Natural killer cell (primary cell): ENCODE data around the gene SGIP1. TPM values are rescaled to one million over a fixed set of nuclear protein-coding genes. Genes with fewer than 3 reads are reported as not detected.

Experiments
- ATAC-seq, 3 donors: fragments of 150-1000 bp in 2 of 3; fragments of 200-7000 bp in 1 of 3; cut with Tn5 transposase; 1 replicate in 1 of 3; 2 replicates in 2 of 3; pipeline ENCODE4 v1.10.0; 2021; ENCODE audit warnings: mild to moderate bottlenecking in 2 of 3, moderate library complexity in 2 of 3
- DNase-seq, 2 donors: peaks; one replicate each; pipeline versions ENCODE4 v3.0.0 to v3.0.0-alpha.2; 2013 to 2021; ENCODE audit warnings: mixed read lengths in 1 of 2
- H3K27ac ChIP-seq: one replicate; pipeline ENCODE4 v1.5.1; 2013; ENCODE audit warnings: mild to moderate bottlenecking, low read length
- H3K27me3 ChIP-seq: one replicate; pipeline ENCODE4 v1.6.1; 2013; ENCODE audit warnings: low read length; ENCODE audit not compliant: control insufficient read depth, insufficient read depth
- H3K36me3 ChIP-seq: one replicate; pipeline ENCODE4 v1.6.1; 2013; ENCODE audit warnings: low read length; ENCODE audit not compliant: control insufficient read depth, insufficient read depth
- H3K4me1 ChIP-seq: one replicate; pipeline ENCODE4 v1.6.1; 2013; ENCODE audit warnings: low read length; ENCODE audit not compliant: control insufficient read depth, insufficient read depth
- H3K4me3 ChIP-seq: one replicate; pipeline ENCODE4 v1.5.1; 2013; ENCODE audit warnings: low read length
- H3K9me3 ChIP-seq: one replicate; pipeline ENCODE4 v1.6.1; 2013; ENCODE audit warnings: low read length; ENCODE audit not compliant: control insufficient read depth, insufficient read depth
- H3K27ac Mint-ChIP-seq, 2 donors: one replicate each; pipeline ENCODE4 v1.8.0; 2022; ENCODE audit warnings: mild to moderate bottlenecking in 2 of 2, mixed read lengths in 2 of 2, moderate library complexity in 1 of 2
- H3K27me3 Mint-ChIP-seq, 2 donors: one replicate each; pipeline ENCODE4 v1.8.0; 2022; ENCODE audit warnings: low read depth in 2 of 2, mixed read lengths in 2 of 2
- H3K36me3 Mint-ChIP-seq: one replicate; pipeline ENCODE4 v1.8.0; 2022; ENCODE audit warnings: mixed read lengths
- H3K4me1 Mint-ChIP-seq, 2 donors: one replicate each; pipeline ENCODE4 v1.8.0; 2022; ENCODE audit warnings: mixed read lengths in 2 of 2
- H3K4me3 Mint-ChIP-seq: one replicate; pipeline ENCODE4 v1.8.0; 2022; ENCODE audit warnings: mild to moderate bottlenecking, moderate library complexity, mixed read lengths
- H3K9me3 Mint-ChIP-seq, 2 donors: one replicate each; pipeline ENCODE4 v1.8.0; 2022; ENCODE audit warnings: mixed read lengths in 2 of 2
- CTCF ChIP-seq: fragments of 200-600 bp; IDR thresholded peaks from one replicate; pipeline ENCODE4 v1.8.0; 2022; ENCODE audit warnings: antibody characterized with exemption
- WGBS: methylation state at CpG from one replicate; pipeline ENCODE4 v1.1.7; 2013; ENCODE audit warnings: missing lambda C conversion rate; ENCODE audit not compliant: insufficient coverage; 5-methylcytosine and 5-hydroxymethylcytosine counted together
- intact Hi-C: fragments of 100-400 bp; cut with micrococcal nuclease; formaldehyde crosslinking; loops from one replicate; pipeline ENCODE4 v1.14.2; 2022
- total RNA-seq, 4 donors: library from RNA; stranded (reverse); fragments of 120-200 nt in 1 of 4; gene quantifications; one replicate each; pipeline versions ENCODE4 v1.2.3 to v1.2.4, GENCODE V29; 2013 to 2022

The SGIP1 gene
- total RNA-seq, 3 donors from 2014 or later (not counting 1 experiment from before 2014, with no cell fraction given): 0.05 TPM; not detected in 2

DNA sequence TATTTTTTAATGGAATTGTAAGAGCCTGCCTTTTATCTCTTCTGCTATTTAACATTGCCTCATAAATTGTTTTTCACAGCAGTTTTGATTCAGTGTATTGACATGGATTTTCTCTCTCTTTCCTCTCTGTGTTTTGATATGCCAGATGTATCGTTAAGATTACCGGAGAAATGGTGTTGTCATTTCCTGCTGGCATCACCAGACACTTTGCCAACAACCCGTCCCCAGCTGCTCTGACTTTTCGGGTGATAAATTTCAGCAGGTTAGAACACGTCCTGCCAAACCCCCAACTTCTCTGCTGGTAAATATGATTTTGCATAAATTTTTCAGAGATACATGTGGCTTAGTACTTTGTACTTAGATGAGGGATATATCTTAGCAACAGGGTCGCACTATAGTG lies 195.2 kb downstream of the SGIP1 start:
- no peak overlapping the region for H3K4me3 Mint-ChIP-seq
- H3K27me3 Mint-ChIP-seq: peaks cover 9 to 22% of the 10 kb centered on the region in 2 donors
- no peak overlapping the region for H3K27ac Mint-ChIP-seq
- peaks cover 5 to 9% of the 10 kb centered on the region in 2 donors for H3K4me1 Mint-ChIP-seq
- H3K9me3 ChIP-seq: no peaks in the 10 kb centered on the region
- H3K4me3 ChIP-seq: no peak overlapping the region
- no peak overlapping the region for H3K27ac ChIP-seq
- no peaks in the 10 kb centered on the region for H3K4me1 ChIP-seq
- H3K36me3 Mint-ChIP-seq: no peaks in the 10 kb centered on the region
- intact Hi-C loops: loop anchor here (5.0 kb wide), 1 partner anchor 772 kb away; no protein-coding TSS in a partner anchor
- 7% methylated on average over 5 of the region's 6 CpGs for WGBS
- H3K27me3 ChIP-seq: peaks cover 5% of the 10 kb centered on the region
- TF ChIP-seq CTCF: no peak
- H3K9me3 Mint-ChIP-seq: no peaks in the 10 kb centered on the region
- DNase-seq (peak in 1 of 2 donors; percentile 52), ATAC-seq (peak; percentile 15 to 48 (median 46))
- H3K36me3 ChIP-seq: no peaks in the 10 kb centered on the region

GRCh38 chr1:66729523-66729922 lies 195.6 kb downstream of the SGIP1 start:
- H3K4me3 ChIP-seq: no peak overlapping the region
- Mint-ChIP-seq H3K27me3 (peaks cover 9 to 21% of the 10 kb centered on the region in 2 donors), H3K36me3 (no peaks in the 10 kb centered on the region), H3K4me1 (peaks cover 5 to 9% of the 10 kb centered on the region in 2 donors), H3K27ac (no peak overlapping the region), H3K9me3 (no peaks in the 10 kb centered on the region), H3K4me3 (no peak overlapping the region)
- intact Hi-C loops: loop anchor here (5.0 kb wide), 1 partner anchor 772 kb away; no protein-coding TSS in a partner anchor
- H3K27me3 ChIP-seq: peaks cover 5% of the 10 kb centered on the region
- H3K4me1 ChIP-seq: no peaks in the 10 kb centered on the region
- WGBS: 57% methylated on average over 2 of the region's 3 CpGs
- ATAC-seq (peak in 2 of 3 donors; percentile 21 to 35), DNase-seq (no peak)
- H3K36me3 ChIP-seq: no peaks in the 10 kb centered on the region
- no peak overlapping the region for H3K27ac ChIP-seq
- TF ChIP-seq CTCF: no peak
- no peaks in the 10 kb centered on the region for H3K9me3 ChIP-seq

GRCh38 chr1:66730462-66730861 lies 196.5 kb downstream of the SGIP1 start:
- DNase-seq (no peak), ATAC-seq (no peak)
- Histone ChIP-seq H3K4me1 (no peaks in the 10 kb centered on the region), H3K4me3 (no peak overlapping the region), H3K27ac (no peak overlapping the region), H3K9me3 (no peaks in the 10 kb centered on the region), H3K36me3 (no peaks in the 10 kb centered on the region), H3K27me3 (peaks cover 5% of the 10 kb centered on the region)
- no peak overlapping the region for H3K4me3 Mint-ChIP-seq
- H3K27ac Mint-ChIP-seq: no peak overlapping the region
- peaks cover 9 to 16% of the 10 kb centered on the region in 2 donors for H3K27me3 Mint-ChIP-seq
- WGBS: 77% methylated on average over 2 of the region's 2 CpGs
- intact Hi-C loops: no loop called here
- H3K9me3 Mint-ChIP-seq: no peaks in the 10 kb centered on the region
- no peak for TF ChIP-seq CTCF
- peaks cover 5 to 9% of the 10 kb centered on the region in 2 donors for H3K4me1 Mint-ChIP-seq
- no peaks in the 10 kb centered on the region for H3K36me3 Mint-ChIP-seq
